ENCODE data around the gene SLU7.

The SLU7 gene

DNA sequence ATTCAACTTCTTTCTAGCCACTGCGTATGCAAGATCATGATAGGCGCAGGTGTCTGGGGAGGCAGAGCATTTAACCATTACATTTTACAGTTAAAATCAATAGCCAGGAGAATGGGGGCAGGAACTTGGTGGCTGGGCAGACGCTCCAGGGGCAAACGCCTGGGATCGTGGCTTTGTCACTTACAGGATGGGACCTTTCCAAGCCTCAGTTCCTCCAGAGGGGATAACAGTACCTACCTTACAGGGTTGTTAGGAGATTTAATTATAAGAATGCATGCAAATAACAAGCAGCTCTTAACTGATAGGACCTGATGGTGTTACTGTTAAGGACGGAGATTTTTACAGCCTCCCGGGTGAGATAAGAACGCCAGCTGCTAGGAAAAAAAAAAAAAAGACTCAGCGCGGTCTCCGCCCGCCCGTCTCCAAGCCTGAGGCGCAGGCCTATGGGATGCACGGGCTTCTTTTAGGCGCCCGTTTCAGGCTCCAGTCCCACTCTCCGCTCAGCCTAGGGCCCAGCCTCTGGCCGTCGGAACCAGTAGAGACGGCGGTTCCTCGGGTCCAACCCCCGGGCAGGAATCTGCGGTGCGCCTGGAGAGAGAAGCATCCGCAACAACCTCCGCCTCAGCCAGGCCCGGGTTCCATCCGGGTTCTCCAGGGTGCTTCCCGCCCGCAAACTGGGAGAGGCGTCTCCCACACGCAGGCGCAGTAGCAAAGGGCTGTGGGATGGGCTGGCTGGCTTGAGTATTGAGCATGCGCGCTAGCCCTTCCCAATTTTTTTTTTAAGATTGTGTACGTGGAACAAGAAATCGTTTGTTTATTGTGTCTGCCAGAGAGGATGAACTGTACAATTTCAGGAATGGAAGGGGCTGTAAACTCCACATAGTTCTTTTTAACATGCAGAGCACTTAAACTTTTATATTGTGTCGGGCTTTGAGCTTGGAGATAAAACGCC is 19.2 kb downstream of the SLU7 start, which contains the start of gene FAM200C:
FAM200C (minus strand) TSS at position 653 of the 952 bp plus-strand sequence. CDS start 4,564 bp downstream, outside the sequence.
- peak; percentile 74 for DNase-seq

DNA sequence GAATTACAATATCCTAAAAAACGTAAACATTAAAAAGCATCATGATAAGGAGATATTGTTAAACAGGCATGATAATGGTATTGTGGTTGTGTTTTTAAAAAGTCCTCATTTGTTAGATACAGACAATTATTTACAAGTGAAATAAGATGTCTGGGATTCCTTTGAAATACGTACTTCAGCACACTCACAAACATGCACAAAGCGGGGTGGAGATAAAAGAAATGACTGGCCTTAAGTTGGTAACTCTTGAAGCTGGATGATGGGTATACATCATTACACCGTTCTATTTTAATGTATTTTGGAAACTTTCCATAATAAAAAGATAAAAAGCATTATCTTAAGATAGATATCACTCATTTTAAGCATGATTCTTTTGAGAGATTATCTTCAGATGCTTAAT is 20.1 kb downstream of the SLU7 start:
- DNase-seq = no peak

DNA sequence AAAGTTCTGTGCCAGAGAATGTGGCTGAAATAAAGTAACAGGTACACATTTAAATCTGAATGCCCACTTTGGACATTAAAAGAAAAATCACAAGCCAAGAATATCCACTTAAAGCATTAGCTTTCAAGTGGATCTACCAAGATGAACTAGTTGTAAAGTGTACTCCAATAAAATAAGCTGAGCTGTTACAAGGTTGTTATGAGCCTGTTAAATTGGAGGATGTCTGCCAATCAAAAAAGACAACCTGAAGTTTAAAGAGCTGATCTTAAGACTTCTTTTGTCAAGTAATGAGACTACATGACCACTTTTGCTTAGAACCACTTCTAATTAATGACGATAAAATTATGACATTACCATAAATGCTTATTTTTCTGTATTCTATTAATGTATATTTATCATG is 21.4 kb downstream of the SLU7 start:
- no peak for DNase-seq

DNA sequence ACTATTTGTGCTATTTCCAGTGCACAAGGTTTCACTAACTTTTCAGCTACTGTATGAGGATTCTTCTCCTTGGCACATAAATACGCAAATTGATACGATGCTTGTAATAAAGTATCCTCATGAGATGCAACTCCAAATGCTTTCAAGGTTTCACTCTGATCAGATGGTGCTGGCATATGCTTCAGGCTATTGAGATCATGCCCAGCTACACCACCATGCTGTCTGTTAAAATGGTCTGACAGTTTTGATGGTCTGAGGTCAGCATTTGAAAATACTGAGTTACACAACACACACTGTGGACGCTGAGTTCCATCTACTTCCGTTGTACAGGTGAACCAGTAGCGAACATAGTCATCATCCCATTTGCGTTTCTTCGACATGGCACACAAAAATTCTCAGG is 23.8 kb downstream of the SLU7 start:
- DNase-seq = no peak

DNA sequence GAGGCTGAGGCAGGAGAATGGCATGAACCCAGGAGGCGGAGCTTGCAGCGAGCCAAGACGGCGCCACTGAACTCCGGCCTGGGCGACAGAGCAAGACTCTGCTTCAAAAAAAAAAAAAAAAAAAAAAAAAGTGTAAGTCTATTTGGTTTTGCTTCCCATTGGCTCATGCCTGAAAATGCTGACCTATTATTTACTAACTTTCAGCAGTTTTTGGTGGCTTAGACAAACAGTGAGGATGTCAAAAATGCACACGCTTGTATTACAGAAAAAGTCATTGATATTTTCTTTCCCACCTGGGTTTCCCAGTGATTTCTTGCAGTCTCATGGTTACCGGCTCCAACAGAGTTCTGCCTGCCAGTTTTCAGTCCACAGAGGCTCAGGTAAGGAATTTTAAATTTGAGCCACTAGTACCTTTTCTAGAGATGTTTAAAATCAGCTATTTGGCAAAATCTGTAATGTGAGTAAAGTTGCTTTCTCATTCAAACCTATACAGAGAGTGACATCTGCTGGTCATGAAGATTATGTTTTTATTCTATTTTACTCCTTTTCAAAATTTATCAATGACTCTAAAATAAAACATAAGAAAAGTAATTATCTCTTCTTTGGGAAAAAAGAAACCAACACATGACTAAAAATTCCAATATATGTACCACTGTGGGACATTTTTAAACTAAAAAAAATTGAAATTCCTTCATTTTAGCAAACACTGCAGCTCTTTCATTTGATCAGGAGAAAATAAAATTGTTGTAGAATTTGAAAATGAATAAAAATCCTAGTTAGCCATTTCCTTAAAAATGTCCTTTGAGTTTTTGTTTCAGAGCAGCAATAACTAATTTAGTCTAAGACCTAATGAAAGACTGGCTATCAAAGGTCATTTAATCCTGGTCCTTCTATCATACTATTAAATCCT is 27.8 kb downstream of the SLU7 start:
- DNase-seq = no peak

DNA sequence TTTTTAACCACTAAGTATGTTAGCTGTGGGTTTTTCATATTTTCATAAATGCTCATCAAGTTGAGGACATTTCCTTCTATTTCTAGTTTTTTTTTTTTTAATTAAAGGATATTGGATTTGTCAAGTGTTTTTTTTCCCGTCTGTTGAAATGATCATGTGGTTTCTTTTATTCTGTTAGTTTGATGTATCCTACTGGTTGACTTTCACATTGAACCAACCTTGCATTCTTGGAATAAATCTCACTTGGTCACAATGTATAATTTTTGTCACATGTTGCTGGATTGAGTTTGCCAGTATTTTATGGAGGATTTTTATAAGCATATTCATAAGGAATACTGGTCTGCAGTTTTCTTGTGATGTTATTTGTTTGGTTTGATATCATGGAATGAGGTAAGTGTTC is 31.4 kb downstream of the SLU7 start:
- no peak for DNase-seq

DNA sequence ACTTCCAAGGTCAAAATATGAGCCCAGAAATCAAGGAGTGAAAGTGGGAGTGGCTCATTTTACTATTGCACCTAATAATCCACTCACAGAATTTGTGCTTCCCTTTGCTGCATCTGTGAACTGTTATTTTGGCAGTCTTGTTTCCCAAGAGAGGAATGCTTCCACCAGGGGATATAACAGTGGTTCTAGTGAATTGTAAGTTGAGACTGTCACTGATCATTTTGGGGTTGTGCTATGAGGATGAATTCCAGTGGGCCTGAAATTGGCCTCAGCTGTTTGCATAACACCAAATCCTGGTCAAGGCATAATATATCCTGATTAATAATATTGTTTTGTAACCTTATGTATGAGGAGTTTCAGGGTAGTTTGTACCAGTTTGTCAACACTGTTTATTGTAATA is 33.4 kb downstream of the SLU7 start:
- DNase-seq = no peak

DNA sequence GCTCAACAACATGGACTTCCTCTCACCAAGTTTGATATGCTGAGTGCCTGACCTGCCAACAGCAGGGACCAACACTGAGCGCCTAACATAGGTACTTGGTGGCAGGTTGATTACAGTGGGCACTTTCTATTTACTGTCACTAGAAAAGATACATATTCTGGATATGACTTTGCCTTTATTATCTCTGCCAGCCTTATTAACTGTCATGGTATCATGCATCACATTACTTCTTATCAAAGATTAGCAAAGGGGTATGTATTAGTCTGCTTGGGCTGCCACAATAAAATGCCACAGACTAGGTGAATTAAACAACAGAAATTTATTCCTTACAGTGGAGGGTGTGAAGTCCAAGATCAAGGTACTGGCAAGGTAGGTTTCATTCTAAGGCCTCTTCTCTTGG is 34.2 kb downstream of the SLU7 start:
- DNase-seq = no peak

DNA sequence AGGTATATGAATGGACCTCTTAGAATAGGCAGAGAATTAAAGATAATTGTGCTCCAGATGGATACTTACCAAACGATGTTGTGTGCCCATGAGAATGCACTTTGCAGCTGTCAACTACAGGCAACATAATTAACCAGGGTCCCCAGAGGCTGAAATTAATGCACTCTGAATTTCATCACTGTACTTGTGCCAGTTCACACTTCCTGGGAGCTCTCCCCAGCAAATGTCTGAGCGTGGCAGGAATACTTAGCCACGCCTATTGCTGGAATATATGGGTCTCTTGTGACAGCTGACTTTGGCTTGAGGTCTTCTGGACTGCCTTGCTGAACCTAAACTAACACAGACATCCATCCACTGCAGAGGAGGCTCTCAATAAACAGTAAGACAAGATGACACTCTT is 36.5 kb downstream of the SLU7 start:
- no peak for DNase-seq

DNA sequence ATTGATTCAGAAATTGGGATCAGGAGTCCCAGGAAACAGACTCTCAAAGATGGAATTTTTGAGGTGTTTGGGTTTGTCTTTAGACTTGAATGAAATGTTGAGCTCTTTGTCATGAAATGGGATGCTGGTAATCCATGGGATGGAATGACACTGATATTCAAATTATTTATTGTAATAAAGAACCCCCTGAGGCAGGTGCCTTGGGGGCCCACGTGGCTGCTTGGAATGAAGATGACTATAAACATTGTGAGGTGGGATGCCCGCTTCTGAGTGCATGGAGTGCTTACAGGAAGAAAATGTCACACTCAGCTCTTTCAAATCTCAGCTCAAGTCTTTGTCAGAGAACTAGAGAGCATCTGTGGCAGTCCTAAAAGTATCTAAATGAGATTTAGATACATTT is 38.8 kb downstream of the SLU7 start:
- no peak for DNase-seq

DNA sequence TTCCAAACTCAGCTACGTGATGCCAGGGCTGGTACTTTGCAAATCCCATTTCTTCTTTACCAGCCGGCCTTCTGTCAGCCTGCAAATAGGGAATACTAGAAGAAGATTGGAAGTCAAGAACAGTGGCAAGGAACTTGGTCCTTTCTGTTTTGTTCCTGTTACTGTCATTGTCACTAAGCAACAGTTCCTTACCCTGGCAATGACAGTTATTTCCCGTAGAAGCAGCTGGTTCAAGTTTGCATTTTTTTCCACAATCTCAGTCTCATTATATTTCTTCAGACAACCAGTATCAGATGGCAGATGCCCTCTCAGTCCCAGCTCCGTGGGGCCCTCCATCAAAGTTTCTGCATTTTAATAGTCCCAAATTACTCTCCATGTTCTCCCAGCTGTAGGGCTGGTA is 39.4 kb downstream of the SLU7 start:
- DNase-seq = no peak

DNA sequence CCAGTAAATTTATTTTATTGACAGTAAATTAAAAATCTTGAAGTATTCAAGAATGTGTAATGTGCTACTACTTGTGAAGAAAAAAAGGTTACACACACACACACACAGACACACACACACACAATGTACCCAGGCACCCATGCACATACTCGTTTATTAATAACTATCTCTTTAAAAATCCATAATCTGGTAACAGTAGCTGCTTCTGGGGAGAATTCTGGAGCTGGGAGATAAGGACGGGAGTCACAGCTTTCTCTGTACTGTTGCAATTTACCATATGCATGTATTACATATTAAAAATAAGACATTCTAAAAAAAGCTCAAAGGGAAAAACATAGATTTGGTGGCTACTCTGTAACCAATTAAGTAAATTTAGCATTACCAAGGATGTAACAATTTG is 40.6 kb downstream of the SLU7 start:
- DNase-seq = no peak

DNA sequence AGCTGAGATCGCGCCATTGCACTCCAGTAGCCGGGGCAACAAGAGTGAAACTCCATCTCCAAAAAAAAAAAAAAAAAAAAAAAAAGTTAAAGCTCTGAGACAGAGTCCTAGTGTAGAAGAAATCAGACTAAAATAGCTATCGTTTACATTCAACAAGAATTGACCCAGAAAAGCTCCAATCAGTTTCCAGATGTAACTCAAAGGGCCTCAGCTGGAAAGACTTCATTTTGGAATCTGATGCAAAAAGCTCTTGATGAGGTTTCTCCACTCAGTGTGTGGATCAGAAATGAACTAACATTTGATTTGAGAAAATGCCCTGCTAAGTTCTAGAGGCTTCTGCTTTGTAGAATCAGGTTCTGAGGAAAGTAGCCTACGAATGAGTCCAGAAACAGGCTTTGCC is 41.2 kb downstream of the SLU7 start:
- DNase-seq = no peak

DNA sequence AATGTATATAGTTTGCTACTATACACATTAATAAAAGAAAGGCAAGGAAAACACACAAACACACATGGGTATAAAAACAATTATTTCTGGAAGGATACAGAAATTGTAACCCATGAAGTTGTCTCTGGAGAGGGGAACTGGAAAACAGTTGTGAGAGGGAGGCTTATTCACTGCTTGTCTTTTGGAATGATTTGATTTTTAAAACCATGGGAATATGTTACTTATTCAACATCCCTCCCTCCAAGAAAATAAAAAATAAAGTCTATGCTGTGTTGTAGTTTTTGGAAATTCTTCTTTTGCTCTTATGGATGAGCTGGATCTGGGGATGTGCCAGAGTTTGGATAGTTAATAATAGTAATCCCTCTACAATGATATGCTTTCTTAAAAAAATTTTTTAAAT is 42.5 kb downstream of the SLU7 start:
- no peak for DNase-seq

DNA sequence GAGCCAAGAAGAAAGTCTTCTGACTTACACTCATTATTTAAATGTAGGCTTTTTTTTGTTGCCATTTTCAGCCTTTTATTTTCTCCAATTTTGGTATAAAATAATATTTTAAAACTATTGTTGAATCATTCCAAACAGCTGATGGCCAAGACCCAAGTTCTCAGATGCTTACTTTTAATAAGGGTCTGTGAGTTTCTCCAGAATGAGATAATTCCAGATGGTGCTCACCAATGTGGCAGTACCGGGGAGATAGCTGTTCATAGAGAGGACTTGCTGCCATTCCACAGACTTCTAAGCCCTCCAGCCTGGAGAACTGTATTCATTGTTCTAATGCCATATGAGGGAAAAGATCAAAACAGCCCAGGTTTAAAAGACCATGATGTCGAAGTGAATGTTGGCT is 43.2 kb downstream of the SLU7 start:
- DNase-seq = no peak

DNA sequence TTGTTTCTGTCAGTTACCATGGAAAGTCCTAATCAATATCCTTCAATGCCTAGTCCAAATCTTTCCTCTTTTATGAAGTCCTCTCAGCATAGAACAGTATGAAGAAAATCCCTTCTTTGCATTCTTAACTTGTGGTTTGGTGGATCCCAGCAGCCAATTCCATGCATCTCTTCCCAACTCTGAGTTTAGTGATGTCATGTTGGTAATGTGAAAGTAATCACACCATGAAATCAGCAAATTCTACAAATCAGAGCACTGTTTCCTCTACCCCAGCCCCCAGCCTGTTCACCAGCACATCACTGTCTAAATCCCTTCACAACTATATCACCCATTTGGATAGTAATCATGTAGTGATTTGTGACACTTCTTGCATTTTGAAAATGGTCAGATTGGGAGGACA is 43.7 kb downstream of the SLU7 start:
- DNase-seq = no peak

DNA sequence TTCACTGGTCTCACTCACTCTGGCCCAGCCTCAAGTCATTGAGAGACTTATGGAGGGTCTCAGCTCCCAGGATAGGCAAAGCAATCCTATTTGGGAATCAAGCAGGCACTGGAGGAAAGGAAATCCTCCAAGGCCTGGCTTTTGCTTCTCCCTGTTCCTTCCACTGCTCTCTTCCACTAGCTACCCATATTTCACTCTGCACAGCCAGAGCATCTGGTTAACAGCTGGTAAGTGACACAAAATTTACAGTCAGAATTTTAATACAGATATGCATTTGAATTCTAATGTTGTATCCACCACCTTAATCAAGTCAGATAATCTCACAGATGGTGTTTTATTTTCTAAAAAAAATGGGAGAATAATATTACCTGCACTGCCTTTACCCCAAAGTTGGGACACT is 47.6 kb downstream of the SLU7 start:
- no peak for DNase-seq

DNA sequence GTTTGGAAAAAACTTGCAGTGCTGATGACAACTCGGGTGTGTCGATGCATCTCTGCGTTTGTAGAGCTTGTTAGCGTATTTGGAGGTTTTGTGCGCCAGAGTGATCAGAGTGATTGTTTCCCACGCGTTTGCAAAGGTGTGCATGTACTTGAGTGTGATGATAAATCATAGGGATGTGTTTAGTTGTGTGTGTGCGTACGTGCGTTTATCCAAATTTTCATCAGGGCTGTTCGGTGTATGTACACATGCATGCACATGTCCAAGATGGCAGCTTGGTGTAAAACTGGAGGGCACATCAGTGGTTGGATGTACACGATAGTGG is 48.2 kb downstream of the SLU7 start:
- DNase-seq = no peak

DNA sequence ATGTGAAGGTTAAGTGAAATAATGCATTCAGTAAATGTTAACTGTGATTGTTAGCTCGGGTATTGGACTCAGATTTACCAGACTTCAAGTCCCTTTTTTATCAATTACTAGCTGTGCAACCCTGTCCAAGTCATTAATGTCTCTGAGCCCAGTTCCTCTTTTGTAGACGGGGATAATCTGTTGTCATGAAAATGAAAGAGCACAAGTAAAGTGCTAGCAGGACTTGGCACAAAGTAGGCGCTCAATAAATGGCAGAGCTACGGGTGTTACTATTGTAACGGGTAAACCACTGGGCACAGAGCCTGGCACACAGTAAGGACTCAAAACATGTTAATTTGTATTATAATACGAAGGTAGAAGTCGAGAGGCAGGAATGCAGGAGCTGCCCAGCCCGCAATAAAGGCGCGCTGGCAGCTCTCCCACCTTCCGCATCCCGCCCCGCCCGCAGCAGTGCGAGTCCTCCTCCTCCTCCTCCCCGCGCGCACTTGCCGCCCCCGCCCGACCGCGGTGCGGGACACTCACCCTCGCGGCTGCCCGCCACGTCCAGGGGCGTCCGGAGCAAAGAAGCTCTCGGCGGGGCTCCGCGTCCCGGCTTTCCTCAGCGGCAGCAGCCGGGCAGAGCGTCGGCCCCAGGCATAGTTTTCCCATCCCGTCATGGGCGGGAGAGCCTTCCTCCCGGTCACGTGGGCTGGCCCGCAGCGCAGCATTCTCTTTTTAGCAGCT is 48.7 kb downstream of the SLU7 start, which contains the start of gene C1QTNF2:
C1QTNF2 (minus strand) TSS at position 637 of the 723 bp plus-strand sequence. CDS start 15,615 bp downstream, outside the sequence.
- DNase-seq = peak; percentile 11

DNA sequence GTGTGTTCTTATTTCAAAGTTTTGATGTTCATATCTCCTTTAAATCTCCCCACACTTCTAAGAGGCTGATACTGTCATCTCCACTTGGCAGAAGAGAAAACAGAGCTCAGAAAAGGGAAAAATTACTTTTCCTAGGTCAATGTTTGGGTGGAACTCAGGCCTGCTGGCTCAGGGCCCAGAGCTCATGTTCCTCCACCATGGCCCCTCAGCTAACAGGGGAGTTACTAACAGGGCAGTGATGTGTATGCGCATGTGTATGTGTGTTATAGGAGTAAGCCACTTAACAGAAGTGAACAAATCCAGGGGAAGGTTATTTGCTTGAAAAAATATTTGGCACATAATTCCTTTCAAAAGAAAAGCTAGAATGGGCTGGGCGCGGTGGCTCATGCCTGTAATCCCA is 51.0 kb downstream of the SLU7 start:
- no peak for DNase-seq

DNA sequence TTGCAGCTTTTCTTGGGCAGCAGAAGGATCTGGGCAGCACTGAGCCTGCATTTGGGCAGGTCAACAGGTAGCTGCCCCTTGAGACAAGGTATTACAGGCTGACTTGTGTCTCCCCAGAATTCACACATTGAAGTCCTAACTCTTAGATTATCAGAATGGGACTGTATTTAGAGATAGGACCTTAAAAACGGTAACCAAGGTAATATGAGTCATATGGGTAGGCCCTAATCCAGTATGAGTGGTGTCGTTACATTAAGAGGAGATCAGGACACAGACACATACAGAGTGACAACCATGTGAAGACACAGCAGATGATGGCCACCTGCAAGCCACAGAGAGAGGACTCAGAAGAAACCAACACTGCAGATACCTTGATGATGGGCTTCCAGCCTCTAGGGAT is 51.6 kb downstream of the SLU7 start:
- DNase-seq = no peak

DNA sequence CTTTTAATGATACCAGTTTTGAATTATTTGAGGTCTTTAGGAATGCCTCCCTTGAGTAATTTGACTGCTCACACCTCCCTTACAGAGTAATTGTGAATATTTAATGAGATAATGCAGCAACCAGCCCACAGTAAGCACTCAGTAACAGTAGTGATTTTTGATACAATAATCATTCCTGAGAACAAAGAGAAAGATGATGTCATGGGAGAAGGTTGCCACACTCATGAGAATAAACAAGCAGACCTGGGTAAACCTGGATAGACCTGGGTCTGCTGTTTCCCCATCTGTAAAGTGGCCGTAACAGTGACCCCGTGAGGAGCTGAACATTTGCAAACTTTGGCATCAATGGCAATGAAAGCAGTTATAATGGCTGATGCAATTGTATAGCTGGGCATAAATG is 52.7 kb downstream of the SLU7 start:
- DNase-seq = no peak
